Measurements from ENCODE around the gene SYTL2.
"Not testable (repeated sequence)": the region's sequence is repeated elsewhere in the genome, so short reads cannot be mapped to it uniquely, and the experiment has no call there.

Gene SYTL2

GRCh38 chr11:85670949-85671663 lies 139.8 kb downstream of the SYTL2 start:
- not testable (repeated sequence) for H3K27ac Mint-ChIP-seq; H3K4me3 Mint-ChIP-seq; H3K4me1 Mint-ChIP-seq (ENCODE audit: low read depth); H3K9me3 Mint-ChIP-seq; H3K36me3 Mint-ChIP-seq (ENCODE audit: low read depth)
- peaks cover 16% of the 10 kb centered on the region for H3K27me3 Mint-ChIP-seq (ENCODE audit: low read depth)

- Mint-ChIP-seq H3K27ac (no peak overlapping the region), H3K9me3 (peaks cover 4% of the 10 kb centered on the region), H3K4me1 (ENCODE audit: low read depth) (peaks cover 13% of the 10 kb centered on the region), H3K27me3 (ENCODE audit: low read depth) (peaks cover 6% of the 10 kb centered on the region), H3K36me3 (ENCODE audit: low read depth) (peaks cover 11% of the 10 kb centered on the region), H3K4me3 (no peak overlapping the region)
Measured at GRCh38 chr11:85668157-85668556, 142.8 kb downstream of the SYTL2 start.

GRCh38 chr11:85666687-85667086 lies 144.3 kb downstream of the SYTL2 start:
- Mint-ChIP-seq H3K27me3 (ENCODE audit: low read depth) (peaks cover 6% of the 10 kb centered on the region), H3K4me1 (ENCODE audit: low read depth) (peaks cover 19% of the 10 kb centered on the region), H3K4me3 (no peak overlapping the region), H3K36me3 (ENCODE audit: low read depth) (peaks cover 18% of the 10 kb centered on the region), H3K9me3 (no peaks in the 10 kb centered on the region), H3K27ac (no peak overlapping the region)

- peaks cover 26% of the 10 kb centered on the region for H3K36me3 Mint-ChIP-seq (ENCODE audit: low read depth)
- H3K4me3 Mint-ChIP-seq: peak overlapping the region; percentile 46
- H3K27ac Mint-ChIP-seq: peak overlapping the region; percentile 65
- no peaks in the 10 kb centered on the region for H3K9me3 Mint-ChIP-seq
- peaks cover 6% of the 10 kb centered on the region for H3K27me3 Mint-ChIP-seq (ENCODE audit: low read depth)
- peaks cover 28% of the 10 kb centered on the region for H3K4me1 Mint-ChIP-seq (ENCODE audit: low read depth)
Measured at GRCh38 chr11:85665733-85666132, 145.2 kb downstream of the SYTL2 start.

- peaks cover 33% of the 10 kb centered on the region for H3K36me3 Mint-ChIP-seq (ENCODE audit: low read depth)
- peaks cover 35% of the 10 kb centered on the region for H3K4me1 Mint-ChIP-seq (ENCODE audit: low read depth)
- H3K27ac Mint-ChIP-seq: peak within 1 kb of the TSS; percentile 95
- H3K4me3 Mint-ChIP-seq: peak within 1 kb of the TSS; percentile 97
- H3K27me3 Mint-ChIP-seq (ENCODE audit: low read depth): peaks cover 6% of the 10 kb centered on the region
- H3K9me3 Mint-ChIP-seq: no peaks in the 10 kb centered on the region
Measured at GRCh38 chr11:85664615-85665481, 146.1 kb downstream of the SYTL2 start, which contains the start of gene CREBZF. CREBZF (minus strand) TSS chr11:85665129; CDS start chr11:85664875, 254 bp downstream.

GRCh38 chr11:85663753-85664614 lies 147.0 kb downstream of the SYTL2 start:
- Mint-ChIP-seq H3K27ac (peak overlapping the region; percentile 95), H3K9me3 (no peaks in the 10 kb centered on the region), H3K36me3 (ENCODE audit: low read depth) (peaks cover 38% of the 10 kb centered on the region), H3K4me3 (peak overlapping the region; percentile 97), H3K27me3 (ENCODE audit: low read depth) (peaks cover under 1% of the 10 kb centered on the region), H3K4me1 (ENCODE audit: low read depth) (peaks cover 41% of the 10 kb centered on the region)

- no peaks in the 10 kb centered on the region for H3K27me3 Mint-ChIP-seq (ENCODE audit: low read depth)
- H3K4me3 Mint-ChIP-seq: peak overlapping the region; percentile 97
- no peaks in the 10 kb centered on the region for H3K9me3 Mint-ChIP-seq
- peaks cover 45% of the 10 kb centered on the region for H3K4me1 Mint-ChIP-seq (ENCODE audit: low read depth)
- H3K27ac Mint-ChIP-seq: peak overlapping the region; percentile 95
- H3K36me3 Mint-ChIP-seq (ENCODE audit: low read depth): peaks cover 43% of the 10 kb centered on the region
Measured at GRCh38 chr11:85663080-85663752, 147.7 kb downstream of the SYTL2 start.

- Mint-ChIP-seq H3K9me3 (no peaks in the 10 kb centered on the region), H3K36me3 (ENCODE audit: low read depth) (peaks cover 46% of the 10 kb centered on the region), H3K27ac (no peak overlapping the region), H3K4me3 (peak overlapping the region; percentile 97), H3K4me1 (ENCODE audit: low read depth) (peaks cover 45% of the 10 kb centered on the region), H3K27me3 (ENCODE audit: low read depth) (no peaks in the 10 kb centered on the region)
Measured at GRCh38 chr11:85661972-85662664, 148.8 kb downstream of the SYTL2 start.

- no peak overlapping the region for H3K4me3 Mint-ChIP-seq
- no peak overlapping the region for H3K27ac Mint-ChIP-seq
- peaks cover 41% of the 10 kb centered on the region for H3K4me1 Mint-ChIP-seq (ENCODE audit: low read depth)
- H3K36me3 Mint-ChIP-seq (ENCODE audit: low read depth): peaks cover 45% of the 10 kb centered on the region
- H3K27me3 Mint-ChIP-seq (ENCODE audit: low read depth): no peaks in the 10 kb centered on the region
- no peaks in the 10 kb centered on the region for H3K9me3 Mint-ChIP-seq
Measured at GRCh38 chr11:85658180-85658579, 152.8 kb downstream of the SYTL2 start.

- H3K4me3 Mint-ChIP-seq: no peak overlapping the region
- peaks cover 38% of the 10 kb centered on the region for H3K36me3 Mint-ChIP-seq (ENCODE audit: low read depth)
- H3K27me3 Mint-ChIP-seq (ENCODE audit: low read depth): no peaks in the 10 kb centered on the region
- no peaks in the 10 kb centered on the region for H3K9me3 Mint-ChIP-seq
- H3K4me1 Mint-ChIP-seq (ENCODE audit: low read depth): peaks cover 41% of the 10 kb centered on the region
- no peak overlapping the region for H3K27ac Mint-ChIP-seq
Measured at GRCh38 chr11:85656777-85657176, 154.2 kb downstream of the SYTL2 start.

GRCh38 chr11:85654343-85654742 lies 156.6 kb downstream of the SYTL2 start:
- H3K27ac Mint-ChIP-seq; H3K27me3 Mint-ChIP-seq (ENCODE audit: low read depth); H3K9me3 Mint-ChIP-seq; H3K4me3 Mint-ChIP-seq: not testable (repeated sequence)
- peaks cover 26% of the 10 kb centered on the region for H3K4me1 Mint-ChIP-seq (ENCODE audit: low read depth)
- H3K36me3 Mint-ChIP-seq (ENCODE audit: low read depth): peaks cover 20% of the 10 kb centered on the region

GRCh38 chr11:85652786-85653447 lies 158.0 kb downstream of the SYTL2 start:
- no peak overlapping the region for H3K4me3 Mint-ChIP-seq
- no peaks in the 10 kb centered on the region for H3K27me3 Mint-ChIP-seq (ENCODE audit: low read depth)
- H3K9me3 Mint-ChIP-seq: no peaks in the 10 kb centered on the region
- H3K36me3 Mint-ChIP-seq (ENCODE audit: low read depth): peaks cover 16% of the 10 kb centered on the region
- H3K27ac Mint-ChIP-seq: peak overlapping the region; percentile 4
- H3K4me1 Mint-ChIP-seq (ENCODE audit: low read depth): peaks cover 24% of the 10 kb centered on the region

- Mint-ChIP-seq H3K36me3 (ENCODE audit: low read depth) (peaks cover 10% of the 10 kb centered on the region), H3K4me3 (no peak overlapping the region), H3K4me1 (ENCODE audit: low read depth) (peaks cover 28% of the 10 kb centered on the region), H3K27ac (no peak overlapping the region), H3K27me3 (ENCODE audit: low read depth) (no peaks in the 10 kb centered on the region), H3K9me3 (no peaks in the 10 kb centered on the region)
Measured at GRCh38 chr11:85651118-85651517, 159.8 kb downstream of the SYTL2 start.

All from T-helper 1 cell treated with Interleukin-12 subunit alpha and Interleukin-12 subunit beta and Interleukin-4 antibody, amounts not matched to agents 30 μg/mL and 1 μg/mL, for 36 hours (primary cell).